Mesothelial cell of epicardium (in vitro differentiated cells): Measurements from ENCODE around the gene PITPNM3. TPM values are rescaled to one million over a fixed set of nuclear protein-coding genes. Genes with fewer than 3 reads are reported as not detected.
"Not testable (repeated sequence)": the region's sequence is repeated elsewhere in the genome, so short reads cannot be mapped to it uniquely, and the experiment has no call there.

Experiments used
- DNase-seq, 2 experiments: peaks; one replicate each; pipeline ENCODE4 v3.0.0; 2021; ENCODE audit warnings: low spot score in 2 of 2; ENCODE audit not compliant: unreplicated experiment in 2 of 2
- H3K27ac Mint-ChIP-seq: 2 replicates; pipeline ENCODE4 v1.8.0; 2021; ENCODE audit warnings: mixed read lengths
- H3K27me3 Mint-ChIP-seq: 2 replicates; pipeline ENCODE4 v1.8.0; 2021; ENCODE audit warnings: low read depth, mixed read lengths
- H3K36me3 Mint-ChIP-seq: 2 replicates; pipeline ENCODE4 v1.8.0; 2021; ENCODE audit warnings: mixed read lengths
- H3K4me1 Mint-ChIP-seq: 2 replicates; pipeline ENCODE4 v1.8.0; 2021; ENCODE audit warnings: mixed read lengths
- H3K4me3 Mint-ChIP-seq: 2 replicates; pipeline ENCODE4 v1.8.0; 2021; ENCODE audit warnings: mild to moderate bottlenecking, moderate library complexity, mixed read lengths
- H3K9me3 Mint-ChIP-seq: 2 replicates; pipeline ENCODE4 v1.8.0; 2021; ENCODE audit warnings: mixed read lengths
- total RNA-seq: library from RNA; stranded (reverse); gene quantifications from 3 replicates; pipeline ENCODE4 v1.2.1, GENCODE V29; 2021
- TF ChIP-seq, protein P1 (sequence below): fragments of 200-600 bp; sonication (generic); IDR thresholded peaks from one replicate; pipeline ENCODE4 v1.5.0; 2021; ENCODE audit warnings: antibody characterized with exemption; ENCODE audit not compliant: unreplicated experiment

PITPNM3 gene
- total RNA-seq, 1 donor from 2014 or later = 2.3 TPM

DNA sequence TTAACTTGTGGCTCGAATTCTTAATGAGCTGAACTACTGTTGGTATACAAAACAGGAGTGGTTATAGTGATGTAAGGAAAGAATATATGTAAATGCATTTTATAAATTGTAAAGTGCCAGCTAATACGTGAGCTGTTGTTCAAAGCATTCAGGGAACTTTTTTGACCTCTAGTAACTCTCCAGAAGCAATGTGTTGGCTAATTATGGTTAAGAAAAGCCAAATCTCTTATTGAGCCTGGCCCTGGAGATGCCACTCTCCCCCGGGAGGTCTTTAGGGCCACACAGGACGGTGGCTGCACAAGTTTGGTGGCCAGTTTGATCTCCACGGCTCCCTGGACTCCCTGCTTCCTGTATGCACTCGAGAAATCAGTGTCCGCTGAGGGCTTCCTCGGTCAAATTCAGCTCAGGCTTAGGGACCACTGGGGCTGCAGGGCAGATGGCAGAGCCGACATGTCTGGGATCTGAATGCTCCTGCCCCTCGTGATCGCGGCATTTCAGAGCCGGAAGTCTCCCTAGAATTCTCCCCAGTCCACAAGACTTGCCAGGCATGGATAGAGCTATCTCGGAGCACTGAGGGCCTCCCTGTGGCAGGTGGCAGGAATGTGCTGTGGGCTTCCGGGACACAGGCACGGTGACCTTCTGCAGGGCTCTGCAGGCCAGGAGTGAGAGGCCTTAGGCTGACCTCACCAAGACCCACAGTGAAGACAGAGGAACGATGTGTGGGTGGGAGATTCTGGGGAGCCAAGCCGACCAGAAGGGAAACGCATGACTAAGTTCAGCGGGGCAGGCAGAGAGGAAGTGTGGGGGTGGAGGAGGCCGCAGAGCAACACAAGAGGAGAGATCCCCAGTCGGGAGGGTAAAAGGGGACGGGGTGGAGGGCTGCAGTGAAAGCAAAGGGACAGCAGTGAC, 18.6 kb upstream of the PITPNM3 start:
- Mint-ChIP-seq H3K36me3 (peaks cover 16% of the 10 kb centered on the region), H3K9me3 (no peaks in the 10 kb centered on the region), H3K4me1 (peaks cover 51% of the 10 kb centered on the region), H3K4me3 (no peak overlapping the region), H3K27me3 (no peaks in the 10 kb centered on the region), H3K27ac (no peak overlapping the region)
- no peak for DNase-seq
- TF ChIP-seq, protein P1, sequence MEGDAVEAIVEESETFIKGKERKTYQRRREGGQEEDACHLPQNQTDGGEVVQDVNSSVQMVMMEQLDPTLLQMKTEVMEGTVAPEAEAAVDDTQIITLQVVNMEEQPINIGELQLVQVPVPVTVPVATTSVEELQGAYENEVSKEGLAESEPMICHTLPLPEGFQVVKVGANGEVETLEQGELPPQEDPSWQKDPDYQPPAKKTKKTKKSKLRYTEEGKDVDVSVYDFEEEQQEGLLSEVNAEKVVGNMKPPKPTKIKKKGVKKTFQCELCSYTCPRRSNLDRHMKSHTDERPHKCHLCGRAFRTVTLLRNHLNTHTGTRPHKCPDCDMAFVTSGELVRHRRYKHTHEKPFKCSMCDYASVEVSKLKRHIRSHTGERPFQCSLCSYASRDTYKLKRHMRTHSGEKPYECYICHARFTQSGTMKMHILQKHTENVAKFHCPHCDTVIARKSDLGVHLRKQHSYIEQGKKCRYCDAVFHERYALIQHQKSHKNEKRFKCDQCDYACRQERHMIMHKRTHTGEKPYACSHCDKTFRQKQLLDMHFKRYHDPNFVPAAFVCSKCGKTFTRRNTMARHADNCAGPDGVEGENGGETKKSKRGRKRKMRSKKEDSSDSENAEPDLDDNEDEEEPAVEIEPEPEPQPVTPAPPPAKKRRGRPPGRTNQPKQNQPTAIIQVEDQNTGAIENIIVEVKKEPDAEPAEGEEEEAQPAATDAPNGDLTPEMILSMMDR = no peak

DNA sequence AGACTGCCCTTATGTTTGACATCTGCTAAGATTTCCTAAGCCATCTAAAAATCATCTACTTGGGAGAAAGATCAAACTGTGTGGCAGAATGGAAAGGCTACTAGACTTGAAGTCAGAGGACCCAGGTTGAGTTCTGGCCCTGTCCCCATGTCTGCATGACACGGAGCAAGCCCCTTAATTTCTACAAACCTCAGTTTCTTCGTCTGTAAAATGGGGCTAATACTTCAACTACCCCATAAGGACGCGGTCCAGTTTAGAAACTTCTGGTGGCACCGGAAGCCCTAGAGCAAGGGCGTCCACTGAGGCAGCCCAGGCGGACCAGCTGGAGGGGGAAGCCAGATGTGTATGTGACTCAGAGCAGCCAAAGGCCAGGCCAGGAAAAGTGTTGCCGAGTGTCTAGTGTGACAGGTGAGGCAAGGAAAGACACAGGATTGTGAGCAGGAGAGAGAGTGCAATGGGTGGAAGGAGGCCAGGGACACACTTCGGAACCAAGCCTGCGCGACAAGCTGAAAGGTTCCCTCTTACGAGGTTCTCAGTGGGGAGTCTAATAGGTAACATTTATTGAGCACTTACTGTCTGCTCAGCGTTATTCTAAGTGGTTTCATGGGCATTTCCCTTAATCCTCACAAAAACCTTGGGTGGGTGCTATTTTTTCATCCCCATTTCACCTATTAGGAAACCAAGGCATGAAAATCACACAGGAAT, 17.8 kb upstream of the PITPNM3 start:
- Mint-ChIP-seq H3K36me3 (peaks cover 16% of the 10 kb centered on the region), H3K4me3 (no peak overlapping the region), H3K4me1 (peaks cover 50% of the 10 kb centered on the region), H3K9me3 (no peaks in the 10 kb centered on the region), H3K27me3 (no peaks in the 10 kb centered on the region), H3K27ac (peak overlapping the region; percentile 43)
- no peak for DNase-seq
- TF ChIP-seq, protein P1 = no peak

DNA sequence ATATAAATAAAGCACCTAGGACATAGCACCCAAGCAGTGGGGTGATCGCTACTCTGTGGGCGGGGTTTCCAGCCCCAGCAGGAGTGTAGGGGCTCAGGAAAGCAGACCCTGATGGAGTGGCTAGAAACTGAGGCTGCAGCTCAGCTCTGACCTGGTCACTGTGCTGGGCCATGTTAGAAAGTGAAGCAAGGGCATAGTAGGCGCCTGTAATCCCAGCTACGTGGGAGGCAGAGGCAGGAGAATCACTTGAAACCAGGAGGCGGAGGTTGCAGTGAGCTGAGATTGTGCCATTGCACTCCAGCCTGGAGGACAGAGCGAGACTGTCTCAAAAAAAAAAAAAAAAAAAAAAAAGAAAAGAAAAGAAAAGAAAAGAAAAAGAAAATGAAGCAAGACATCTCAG, 17.1 kb upstream of the PITPNM3 start:
- peaks cover 16% of the 10 kb centered on the region for H3K36me3 Mint-ChIP-seq
- not testable (repeated sequence) for H3K27ac Mint-ChIP-seq, H3K4me3 Mint-ChIP-seq, H3K9me3 Mint-ChIP-seq, H3K27me3 Mint-ChIP-seq, DNase-seq
- H3K4me1 Mint-ChIP-seq = peaks cover 44% of the 10 kb centered on the region

DNA sequence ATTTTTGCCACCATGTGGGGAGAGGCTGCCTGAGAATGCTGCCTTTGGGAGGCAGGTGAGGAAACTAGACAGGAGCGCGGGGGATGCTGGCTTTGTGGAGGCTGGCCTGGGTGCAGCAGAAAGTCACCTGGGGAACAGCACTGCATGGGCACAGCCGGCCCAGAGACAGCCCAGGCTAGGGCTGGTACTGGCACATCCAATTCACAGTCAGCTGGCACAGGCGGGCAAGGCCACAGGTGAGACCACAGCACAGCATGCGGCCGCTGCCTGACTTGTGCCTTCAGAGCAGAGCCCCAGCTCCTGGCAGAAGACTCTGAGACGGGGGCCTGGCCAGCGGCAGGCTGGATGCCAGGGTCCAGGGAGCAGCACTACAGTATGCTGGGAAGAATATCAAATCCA, 16.6 kb upstream of the PITPNM3 start:
- H3K4me3 Mint-ChIP-seq = no peak overlapping the region
- no peak for DNase-seq
- H3K4me1 Mint-ChIP-seq = peaks cover 40% of the 10 kb centered on the region
- no peaks in the 10 kb centered on the region for H3K27me3 Mint-ChIP-seq
- TF ChIP-seq, protein P1 = no peak
- H3K9me3 Mint-ChIP-seq = no peaks in the 10 kb centered on the region
- peaks cover 14% of the 10 kb centered on the region for H3K36me3 Mint-ChIP-seq
- no peak overlapping the region for H3K27ac Mint-ChIP-seq

DNA sequence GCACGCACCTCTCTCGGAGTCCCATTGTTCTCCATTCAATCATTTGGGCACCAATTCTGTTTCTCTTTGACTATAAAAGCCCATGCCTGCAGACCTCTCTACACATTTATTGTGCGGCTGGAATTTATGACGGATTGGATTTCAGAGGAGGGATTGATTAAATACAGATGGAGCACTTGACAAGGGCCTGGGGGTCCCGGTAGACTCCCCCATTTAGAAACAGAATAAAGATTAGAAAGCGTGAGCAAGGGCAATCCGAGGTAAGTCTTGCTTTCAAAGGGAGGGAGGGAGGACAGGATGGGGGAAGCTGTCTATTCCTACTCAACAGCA, 15.1 kb upstream of the PITPNM3 start:
- Mint-ChIP-seq H3K9me3 (no peaks in the 10 kb centered on the region), H3K4me3 (no peak overlapping the region), H3K36me3 (no peaks in the 10 kb centered on the region), H3K27me3 (no peaks in the 10 kb centered on the region), H3K27ac (peak overlapping the region; percentile 85), H3K4me1 (peaks cover 40% of the 10 kb centered on the region)
- DNase-seq = no peak
- TF ChIP-seq, protein P1 = no peak
